SK-N-MC (cell line): ENCODE data around the gene VPS8.

Experiments
- EZH2 ChIP-seq: fragments of 200-600 bp; sonication (generic); IDR thresholded peaks from one replicate; pipeline ENCODE4 v1.6.1; 2017; ENCODE audit warnings: antibody characterized with exemption
- FOXP2 ChIP-seq: optimal IDR thresholded peaks from 2 replicates; pipeline ENCODE3; 2011; ENCODE audit warnings: mild to moderate bottlenecking, moderate library complexity; ENCODE audit not compliant: insufficient read depth; ENCODE audit errors: extremely low read length, control extremely low read depth
- POLR2AphosphoS5 ChIP-seq: IDR thresholded peaks from 2 replicates; pipeline ENCODE4 v1.6.1; 2012; ENCODE audit warnings: mild to moderate bottlenecking, low read depth, low read length, borderline replicate concordance

DNA sequence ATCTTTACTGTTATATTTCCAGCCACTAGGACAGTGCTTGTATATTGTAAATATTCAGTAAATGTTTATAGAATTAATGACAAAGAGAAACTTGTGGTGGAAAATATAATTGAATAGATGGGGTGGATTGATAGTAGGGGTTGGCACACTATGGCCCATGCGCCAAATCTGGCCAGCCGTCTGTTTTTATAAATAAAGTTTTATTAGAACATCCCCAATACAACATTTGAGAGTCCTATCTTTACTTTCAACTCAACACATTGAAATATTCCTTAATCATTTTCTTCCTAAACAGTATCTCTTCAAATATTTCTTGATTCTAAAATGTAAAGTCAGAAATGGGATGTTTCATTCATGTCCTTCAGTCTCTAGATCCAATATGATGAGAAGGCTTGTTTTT is 45.1 kb downstream of the VPS8 start:
- TF ChIP-seq POLR2AphosphoS5 (no peak), EZH2 (no peak), FOXP2 (no peak)
